RCC 7860 (cell line): ENCODE measurements around the gene LEMD3.
A peak's percentile ranks its signal among the peaks of the same experiment; 100 is the strongest.
"Not testable (repeated sequence)": the region's sequence is repeated elsewhere in the genome, so short reads cannot be mapped to it uniquely, and the experiment has no call there.

Experiments used
- DNase-seq: peaks from one replicate; pipeline ENCODE4 v3.0.0-alpha.2; 2015; ENCODE audit warnings: low spot score
- FAIRE-seq: peaks from 2 replicates; lab custom pipeline; 2012; peaks lifted over from hg19 to GRCh38; lab: Jason Lieb, UNC

LEMD3 gene

GRCh38 chr12:65276916-65277530 is 107.6 kb downstream of the LEMD3 start:
- no peak for DNase-seq
- FAIRE-seq: no peak

DNA sequence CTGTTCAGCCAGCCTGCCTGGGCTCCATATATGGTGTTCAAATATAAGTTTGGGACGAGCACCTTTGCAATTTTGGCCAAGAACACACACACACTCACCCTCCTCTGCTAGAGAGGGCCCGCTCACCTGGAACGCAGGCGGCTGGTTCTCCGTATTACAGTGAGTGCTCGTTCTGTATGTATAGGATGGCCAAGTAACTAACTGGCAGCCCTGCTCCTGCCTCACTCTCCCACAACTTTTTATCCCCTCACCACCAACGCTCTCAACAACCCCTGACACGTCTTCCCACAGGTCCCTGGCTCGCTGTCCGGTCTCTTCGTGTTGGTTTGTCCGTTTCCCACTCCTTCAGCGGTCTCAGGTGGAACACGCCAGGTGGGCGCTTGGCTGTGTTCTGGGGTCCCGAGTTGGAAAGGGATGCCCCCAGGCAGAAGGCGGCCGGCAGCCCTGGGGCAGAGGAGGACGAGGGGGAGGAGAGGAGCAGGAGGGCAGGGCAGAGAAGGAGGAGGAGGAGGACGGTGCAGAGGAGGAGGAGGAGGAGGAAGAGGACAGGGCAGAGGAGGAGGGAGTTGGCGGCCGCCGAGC is 108.7 kb downstream of the LEMD3 start:
- no peak for FAIRE-seq

DNA sequence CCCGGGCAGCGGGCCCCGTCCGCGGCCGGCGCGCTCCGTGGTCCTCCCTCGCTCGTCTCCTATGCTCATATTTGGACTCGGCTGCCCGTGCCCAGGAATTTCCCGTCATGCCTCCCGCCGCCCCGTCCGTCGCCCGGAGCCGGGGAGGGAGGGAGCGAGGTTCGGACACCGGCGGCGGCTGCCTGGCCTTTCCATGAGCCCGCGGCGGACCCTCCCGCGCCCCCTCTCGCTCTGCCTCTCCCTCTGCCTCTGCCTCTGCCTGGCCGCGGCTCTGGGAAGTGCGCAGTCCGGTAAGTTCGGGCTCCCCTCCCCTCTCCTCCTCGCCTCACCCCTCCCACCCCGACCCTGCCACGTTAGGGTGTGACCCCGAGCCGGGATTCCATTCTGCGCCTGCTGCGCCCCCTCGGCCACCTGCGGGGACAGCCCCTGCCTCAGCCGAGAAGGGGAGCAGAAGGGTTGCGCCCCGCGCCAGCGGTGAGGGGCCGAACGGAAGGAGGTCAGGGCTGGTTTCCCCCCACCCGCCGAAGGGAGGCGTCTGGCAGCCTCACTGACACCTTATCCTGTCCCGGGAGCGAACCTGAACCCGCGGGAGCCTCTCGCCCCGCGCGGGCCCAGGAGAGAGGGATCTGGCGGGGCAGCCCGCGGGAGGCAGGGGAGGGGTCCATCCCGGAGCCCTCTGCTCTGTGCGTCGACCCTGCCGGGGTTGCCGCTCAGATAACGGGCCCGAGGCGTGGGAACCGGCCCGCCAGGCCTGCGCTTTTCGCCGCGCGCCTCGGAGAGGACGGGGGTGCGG is 109.4 kb downstream of the LEMD3 start, which contains the start of gene MSRB3:
MSRB3 (plus strand) TSS at position 108 of the 793 bp plus-strand sequence. CDS start 29,897 bp downstream, outside the sequence.
- FAIRE-seq: no peak
- peak; percentile 24 for DNase-seq

More for the DNA sequence above, 108.7 kb downstream of the LEMD3 start:
- DNase-seq: no peak

DNA sequence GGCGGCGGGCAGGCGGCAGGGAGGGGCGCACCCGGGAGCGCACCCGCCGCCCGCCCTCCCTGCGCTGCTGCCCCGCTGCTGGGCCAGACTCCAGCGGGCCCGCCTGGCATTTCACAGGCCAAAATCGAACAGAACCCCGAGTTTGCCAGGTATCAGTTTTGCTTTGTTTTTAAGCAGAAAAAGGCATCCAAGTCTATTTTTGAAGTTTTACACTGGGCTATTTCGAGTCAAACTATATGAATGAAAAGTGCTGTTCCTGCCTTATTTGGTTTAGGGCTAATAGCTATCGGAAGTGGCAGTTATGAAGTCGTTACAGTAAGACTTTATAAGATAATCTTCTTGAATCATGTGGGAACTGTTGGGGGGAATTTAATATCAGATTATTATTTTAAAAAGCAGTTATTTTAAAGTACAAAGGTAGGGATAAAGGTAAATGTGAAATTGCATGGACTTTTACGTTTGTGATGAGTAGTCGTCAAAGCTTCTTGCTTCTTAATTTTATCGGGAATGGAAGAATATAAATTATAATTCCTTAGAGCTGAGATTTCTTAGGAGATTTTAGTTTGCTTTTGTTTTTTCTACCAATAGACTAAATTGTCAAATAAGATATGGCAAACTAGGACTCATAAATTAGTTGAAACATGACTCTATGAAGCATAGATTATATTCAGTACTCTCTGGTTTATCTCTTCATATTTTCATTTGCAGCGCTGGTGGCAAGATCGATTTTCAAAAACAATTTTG is 110.2 kb downstream of the LEMD3 start:
- DNase-seq (no peak), FAIRE-seq (peak; percentile 4)

DNA sequence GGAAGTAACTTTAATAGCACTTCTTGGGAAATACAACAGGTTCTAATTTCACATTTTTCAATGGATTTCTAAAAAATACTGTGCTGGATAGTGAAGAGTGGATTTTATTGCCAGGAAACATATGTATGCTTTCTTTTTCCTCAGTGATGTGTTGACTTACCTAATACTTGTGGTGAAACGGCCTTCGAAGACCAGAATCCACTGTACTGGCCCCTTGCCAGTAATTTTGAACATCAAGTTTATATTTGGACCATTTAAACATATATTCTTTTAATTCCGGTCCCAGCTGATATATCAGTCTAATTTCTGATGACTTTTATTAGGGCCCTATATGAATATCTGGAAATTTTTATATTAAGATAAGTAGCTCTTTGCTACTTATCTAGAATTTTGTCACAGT is 110.9 kb downstream of the LEMD3 start:
- DNase-seq (no peak), FAIRE-seq (no peak)

DNA sequence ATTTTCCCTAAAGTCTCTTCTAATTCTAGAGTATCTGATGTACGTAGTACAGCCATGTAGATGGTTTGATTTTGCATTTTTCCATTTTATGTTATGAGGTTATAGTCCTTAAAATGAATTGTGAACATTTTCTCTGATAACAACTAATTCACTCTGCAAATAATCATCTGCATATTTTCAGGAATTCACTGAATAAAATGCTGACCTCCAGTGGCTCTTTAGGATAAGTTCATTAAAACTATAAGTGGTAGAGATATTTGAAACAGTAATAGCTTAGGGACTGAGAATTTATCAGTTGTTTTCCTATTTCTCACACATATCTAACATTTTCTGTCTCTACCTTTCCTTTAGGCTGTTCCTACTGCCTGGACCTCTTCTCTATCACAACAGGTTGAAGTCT is 113.5 kb downstream of the LEMD3 start:
- DNase-seq (no peak), FAIRE-seq (no peak)

- not testable (repeated sequence) for DNase-seq, FAIRE-seq
Measured at GRCh38 chr12:65285532-65285931, 116.1 kb downstream of the LEMD3 start.

GRCh38 chr12:65287426-65287825 is 118.0 kb downstream of the LEMD3 start:
- FAIRE-seq (no peak), DNase-seq (no peak)

GRCh38 chr12:65292241-65292640 is 122.9 kb downstream of the LEMD3 start:
- FAIRE-seq (no peak), DNase-seq (no peak)

- FAIRE-seq (no peak), DNase-seq (no peak)
Measured at GRCh38 chr12:65293735-65294134, 124.4 kb downstream of the LEMD3 start.

DNA sequence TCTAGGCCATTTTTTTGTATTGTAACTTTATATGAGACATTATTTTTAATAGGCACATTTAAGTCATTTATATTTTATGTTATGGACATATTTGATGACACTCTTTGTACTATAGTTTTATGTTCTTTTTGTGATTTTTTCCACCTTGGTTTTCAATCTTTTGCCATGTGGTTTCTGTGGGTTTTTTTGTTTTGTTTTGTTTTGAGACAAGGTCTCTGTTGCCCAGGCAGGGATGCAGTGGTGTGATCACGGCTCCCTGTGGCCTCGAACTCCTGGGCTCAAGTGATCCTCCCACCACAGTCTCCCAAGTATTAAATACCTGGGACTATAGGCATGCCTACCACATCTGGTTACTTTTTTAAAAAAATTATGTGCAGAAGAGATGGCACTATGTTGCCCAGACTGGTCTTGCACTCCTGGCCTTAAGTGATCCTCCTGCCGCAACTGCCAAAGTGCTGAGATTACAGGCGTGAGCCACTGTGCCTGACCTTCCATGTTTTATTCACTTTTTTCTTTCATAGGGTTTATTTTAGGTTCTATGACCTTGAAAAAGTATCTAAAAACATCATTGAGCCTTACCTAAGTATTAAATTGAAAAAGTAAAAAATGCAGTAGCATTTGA is 125.4 kb downstream of the LEMD3 start:
- DNase-seq (no peak), FAIRE-seq (no peak)

GRCh38 chr12:65296508-65297265 is 127.3 kb downstream of the LEMD3 start:
- FAIRE-seq: no peak
- DNase-seq: no peak
